Activated CD4-positive, alpha-beta memory T cell treated with anti-CD3 and anti-CD28 coated beads, Interleukin-2, amount 10 ng/mL, durations not matched to agents 7 days and 5 days (primary cell): ENCODE results near the gene BUD31. TPM values are rescaled to one million over a fixed set of nuclear protein-coding genes. Genes with fewer than 3 reads are reported as not detected.
A peak's percentile ranks its signal among the peaks of the same experiment; 100 is the strongest.

Experiments used
- CTCF ChIA-PET: fragments of 350-600 bp; sonication (Branson Sonifier 250); formaldehyde crosslinking; loops from one replicate; lab custom pipeline; 2021; ENCODE audit warnings: antibody characterized with exemption, inconsistent platforms; lab: Charles Lee
- POLR2A ChIA-PET: fragments of 350-600 bp; sonication (Branson Sonifier 250); formaldehyde crosslinking; loops from one replicate; lab custom pipeline; 2021; ENCODE audit warnings: antibody characterized with exemption; lab: Charles Lee
- DNase-seq: peaks from one replicate; pipeline ENCODE4 v3.0.0-alpha.2; 2020
- H3K27ac Mint-ChIP-seq: one replicate; pipeline ENCODE4 v1.8.0; 2021; ENCODE audit warnings: mild to moderate bottlenecking, mixed read lengths
- H3K27me3 Mint-ChIP-seq: one replicate; pipeline ENCODE4 v1.8.0; 2021; ENCODE audit warnings: mixed read lengths
- H3K36me3 Mint-ChIP-seq: one replicate; pipeline ENCODE4 v1.8.0; 2021; ENCODE audit warnings: low read depth, mixed read lengths
- H3K4me1 Mint-ChIP-seq: one replicate; pipeline ENCODE4 v1.8.0; 2021; ENCODE audit warnings: mixed read lengths
- H3K4me3 Mint-ChIP-seq: one replicate; pipeline ENCODE4 v1.8.0; 2021; ENCODE audit warnings: mild to moderate bottlenecking, mixed read lengths
- H3K9me3 Mint-ChIP-seq: one replicate; pipeline ENCODE4 v1.8.0; 2021; ENCODE audit warnings: mixed read lengths
- total RNA-seq, 2 experiments: library from RNA; stranded (reverse); gene quantifications; one replicate each; pipeline ENCODE4 v1.2.3, GENCODE V29; 2021

Gene BUD31
- total RNA-seq, 2 experiments from 2014 or later: 104 to 106 TPM

GRCh38 chr7:99448855-99449254 lies 40.1 kb downstream of the BUD31 start:
- Mint-ChIP-seq H3K9me3 (no peaks in the 10 kb centered on the region), H3K27me3 (no peaks in the 10 kb centered on the region), H3K4me3 (no peak overlapping the region), H3K36me3 (peaks cover 61% of the 10 kb centered on the region), H3K27ac (no peak overlapping the region), H3K4me1 (no peaks in the 10 kb centered on the region)
- POLR2A ChIA-PET: interaction anchor here (1.1 to 2.9 kb wide), 3 partner anchors 10 to 17 kb away, joined by 3 to 8 read pairs (median 5); partner anchors contain the start of genes ATP5MF, CPSF4 and PTCD1
- DNase-seq: no peak
- CTCF ChIA-PET: no interaction called here

GRCh38 chr7:99449326-99449725 lies 40.6 kb downstream of the BUD31 start:
- Mint-ChIP-seq H3K27ac (no peak overlapping the region), H3K4me1 (no peaks in the 10 kb centered on the region), H3K36me3 (peaks cover 64% of the 10 kb centered on the region), H3K27me3 (no peaks in the 10 kb centered on the region), H3K9me3 (no peaks in the 10 kb centered on the region), H3K4me3 (no peak overlapping the region)
- no peak for DNase-seq
- ChIA-PET POLR2A (interaction anchor here (1.1 to 2.9 kb wide), 3 partner anchors 10 to 17 kb away, joined by 3 to 8 read pairs (median 5); partner anchors contain the start of genes ATP5MF, CPSF4 and PTCD1), CTCF (no interaction called here)

- CTCF ChIA-PET: no interaction called here
- POLR2A ChIA-PET: interaction anchor here (1.4 kb wide), 1 partner anchor 23 kb away, joined by 4 read pairs; no protein-coding TSS in a partner anchor
- Mint-ChIP-seq H3K27ac (no peak overlapping the region), H3K27me3 (no peaks in the 10 kb centered on the region), H3K36me3 (peaks cover 59% of the 10 kb centered on the region), H3K9me3 (no peaks in the 10 kb centered on the region), H3K4me3 (no peak overlapping the region), H3K4me1 (no peaks in the 10 kb centered on the region)
- no peak for DNase-seq
Measured at GRCh38 chr7:99451936-99452335, 43.2 kb downstream of the BUD31 start.

- Mint-ChIP-seq H3K4me3 (no peak overlapping the region), H3K4me1 (no peaks in the 10 kb centered on the region), H3K27me3 (no peaks in the 10 kb centered on the region), H3K9me3 (no peaks in the 10 kb centered on the region), H3K27ac (no peak overlapping the region), H3K36me3 (peaks cover 59% of the 10 kb centered on the region)
- ChIA-PET POLR2A (no interaction called here), CTCF (no interaction called here)
- DNase-seq: no peak
Measured at GRCh38 chr7:99452541-99452940, 43.8 kb downstream of the BUD31 start.

- CTCF ChIA-PET: no interaction called here
- H3K4me3 Mint-ChIP-seq: no peak overlapping the region
- no peaks in the 10 kb centered on the region for H3K9me3 Mint-ChIP-seq
- H3K27ac Mint-ChIP-seq: no peak overlapping the region
- POLR2A ChIA-PET: no interaction called here
- H3K36me3 Mint-ChIP-seq: peaks cover 58% of the 10 kb centered on the region
- H3K4me1 Mint-ChIP-seq: no peaks in the 10 kb centered on the region
- no peaks in the 10 kb centered on the region for H3K27me3 Mint-ChIP-seq
- DNase-seq: no peak
Measured at GRCh38 chr7:99453105-99453504, 44.3 kb downstream of the BUD31 start.

GRCh38 chr7:99455874-99456273 lies 47.1 kb downstream of the BUD31 start:
- peaks cover 10% of the 10 kb centered on the region for H3K4me1 Mint-ChIP-seq
- no peak overlapping the region for H3K27ac Mint-ChIP-seq
- H3K36me3 Mint-ChIP-seq: peaks cover 66% of the 10 kb centered on the region
- no peaks in the 10 kb centered on the region for H3K9me3 Mint-ChIP-seq
- POLR2A ChIA-PET: interaction anchor here (0.7 to 2.2 kb wide), 2 partner anchors 10 to 16 kb away, joined by 3 to 7 read pairs; partner anchors contain the start of genes CPSF4 and PTCD1
- DNase-seq: no peak
- no peak overlapping the region for H3K4me3 Mint-ChIP-seq
- CTCF ChIA-PET: no interaction called here
- no peaks in the 10 kb centered on the region for H3K27me3 Mint-ChIP-seq

GRCh38 chr7:99456288-99456687 lies 47.5 kb downstream of the BUD31 start:
- Mint-ChIP-seq H3K4me3 (no peak overlapping the region), H3K36me3 (peaks cover 63% of the 10 kb centered on the region), H3K27ac (no peak overlapping the region), H3K4me1 (peaks cover 12% of the 10 kb centered on the region), H3K27me3 (no peaks in the 10 kb centered on the region), H3K9me3 (no peaks in the 10 kb centered on the region)
- ChIA-PET CTCF (no interaction called here), POLR2A (interaction anchor here (0.7 to 2.2 kb wide), 3 partner anchors 9 to 43 kb away, joined by 3 to 7 read pairs (median 3); partner anchors contain the start of genes CPSF4 and PTCD1)
- DNase-seq: no peak

- H3K9me3 Mint-ChIP-seq: no peaks in the 10 kb centered on the region
- POLR2A ChIA-PET: interaction anchor here (1.0 to 2.2 kb wide), 3 partner anchors 18 to 102 kb away, joined by 3 to 7 read pairs (median 3); partner anchors contain the start of genes CPSF4, PTCD1 and ZNF655
- peaks cover 12% of the 10 kb centered on the region for H3K4me1 Mint-ChIP-seq
- H3K36me3 Mint-ChIP-seq: peaks cover 64% of the 10 kb centered on the region
- no peak overlapping the region for H3K4me3 Mint-ChIP-seq
- CTCF ChIA-PET: no interaction called here
- no peak overlapping the region for H3K27ac Mint-ChIP-seq
- DNase-seq: no peak
- no peaks in the 10 kb centered on the region for H3K27me3 Mint-ChIP-seq
Measured at GRCh38 chr7:99457050-99457649, 48.4 kb downstream of the BUD31 start.

- no peak overlapping the region for H3K27ac Mint-ChIP-seq
- H3K36me3 Mint-ChIP-seq: peaks cover 63% of the 10 kb centered on the region
- no peak for DNase-seq
- no peak overlapping the region for H3K4me3 Mint-ChIP-seq
- no peaks in the 10 kb centered on the region for H3K27me3 Mint-ChIP-seq
- ChIA-PET POLR2A (interaction anchor here (1.2 kb wide), 1 partner anchor 101 kb away, joined by 3 read pairs; the partner anchor contains the start of gene ZNF655), CTCF (no interaction called here)
- H3K9me3 Mint-ChIP-seq: no peaks in the 10 kb centered on the region
- H3K4me1 Mint-ChIP-seq: peaks cover 15% of the 10 kb centered on the region
Measured at GRCh38 chr7:99457650-99458493, 49.1 kb downstream of the BUD31 start.

GRCh38 chr7:99459087-99459486 lies 50.3 kb downstream of the BUD31 start:
- no peaks in the 10 kb centered on the region for H3K27me3 Mint-ChIP-seq
- H3K27ac Mint-ChIP-seq: no peak overlapping the region
- no peaks in the 10 kb centered on the region for H3K9me3 Mint-ChIP-seq
- peak; percentile 47 for DNase-seq
- peaks cover 61% of the 10 kb centered on the region for H3K36me3 Mint-ChIP-seq
- H3K4me1 Mint-ChIP-seq: peaks cover 21% of the 10 kb centered on the region
- CTCF ChIA-PET: no interaction called here
- H3K4me3 Mint-ChIP-seq: no peak overlapping the region
- POLR2A ChIA-PET: interaction anchor here (1.4 to 2.0 kb wide), 2 partner anchors 21 to 41 kb away, joined by 4 to 6 read pairs; no protein-coding TSS in a partner anchor

- ChIA-PET POLR2A (interaction anchor here (0.6 to 2.0 kb wide), 4 partner anchors 11 to 39 kb away, joined by 3 to 6 read pairs (median 4); no protein-coding TSS in a partner anchor), CTCF (interaction anchor here (0.9 kb wide), 1 partner anchor 29 kb away, joined by 3 read pairs; no protein-coding TSS in a partner anchor)
- DNase-seq: no peak
- Mint-ChIP-seq H3K27ac (no peak overlapping the region), H3K27me3 (no peaks in the 10 kb centered on the region), H3K4me3 (no peak overlapping the region), H3K9me3 (no peaks in the 10 kb centered on the region), H3K36me3 (peaks cover 55% of the 10 kb centered on the region), H3K4me1 (peaks cover 32% of the 10 kb centered on the region)
Measured at GRCh38 chr7:99460651-99461050, 51.9 kb downstream of the BUD31 start.

GRCh38 chr7:99461221-99461620 lies 52.5 kb downstream of the BUD31 start:
- no peak overlapping the region for H3K4me3 Mint-ChIP-seq
- CTCF ChIA-PET: no interaction called here
- H3K9me3 Mint-ChIP-seq: no peaks in the 10 kb centered on the region
- peaks cover 35% of the 10 kb centered on the region for H3K4me1 Mint-ChIP-seq
- H3K27ac Mint-ChIP-seq: no peak overlapping the region
- no peaks in the 10 kb centered on the region for H3K27me3 Mint-ChIP-seq
- POLR2A ChIA-PET: interaction anchor here (0.6 to 2.0 kb wide), 3 partner anchors 12 to 24 kb away, joined by 3 to 6 read pairs (median 3); no protein-coding TSS in a partner anchor
- H3K36me3 Mint-ChIP-seq: peaks cover 57% of the 10 kb centered on the region
- no peak for DNase-seq
